Brain microvascular endothelial cell (primary cell): ENCODE results near the gene ZBP1.

Experiments used
- DNase-seq: peaks from one replicate; pipeline ENCODE4 v3.0.0-alpha.2; 2020
- H3K27ac ChIP-seq: fragments of 250-450 bp; sonication (Bioruptor Pico); 2 replicates; pipeline ENCODE4 v1.5.1; 2020; ENCODE audit warnings: mild to moderate bottlenecking, moderate library complexity
- H3K27me3 ChIP-seq: fragments of 250-450 bp; sonication (Bioruptor Pico); replicated peaks from 2 replicates; pipeline ENCODE4 v1.5.1; 2020; ENCODE audit warnings: mild to moderate bottlenecking
- H3K36me3 ChIP-seq: fragments of 250-450 bp; sonication (Bioruptor Pico); replicated peaks from 2 replicates; pipeline ENCODE4 v1.5.1; 2020; ENCODE audit warnings: mild to moderate bottlenecking
- H3K4me3 ChIP-seq: 2 replicates; pipeline ENCODE4 v1.5.1; 2011; ENCODE audit warnings: low read depth, mild to moderate bottlenecking, control low read depth, low read length, moderate library complexity
- in situ Hi-C: cut with HindIII; loops from 2 replicates; pipeline ENCODE4 v1.10.0; 2017; ENCODE audit warnings: low sequenced_read_pairs, low pct_ligation_motif_present
- TF ChIP-seq, protein P1 (sequence below): IDR thresholded peaks from 2 replicates; pipeline ENCODE4 v1.5.1; 2011; ENCODE audit warnings: low read depth, mild to moderate bottlenecking, moderate library complexity, low read length, control low read depth, inconsistent platforms; ENCODE audit errors: missing control alignments

Gene ZBP1

DNA sequence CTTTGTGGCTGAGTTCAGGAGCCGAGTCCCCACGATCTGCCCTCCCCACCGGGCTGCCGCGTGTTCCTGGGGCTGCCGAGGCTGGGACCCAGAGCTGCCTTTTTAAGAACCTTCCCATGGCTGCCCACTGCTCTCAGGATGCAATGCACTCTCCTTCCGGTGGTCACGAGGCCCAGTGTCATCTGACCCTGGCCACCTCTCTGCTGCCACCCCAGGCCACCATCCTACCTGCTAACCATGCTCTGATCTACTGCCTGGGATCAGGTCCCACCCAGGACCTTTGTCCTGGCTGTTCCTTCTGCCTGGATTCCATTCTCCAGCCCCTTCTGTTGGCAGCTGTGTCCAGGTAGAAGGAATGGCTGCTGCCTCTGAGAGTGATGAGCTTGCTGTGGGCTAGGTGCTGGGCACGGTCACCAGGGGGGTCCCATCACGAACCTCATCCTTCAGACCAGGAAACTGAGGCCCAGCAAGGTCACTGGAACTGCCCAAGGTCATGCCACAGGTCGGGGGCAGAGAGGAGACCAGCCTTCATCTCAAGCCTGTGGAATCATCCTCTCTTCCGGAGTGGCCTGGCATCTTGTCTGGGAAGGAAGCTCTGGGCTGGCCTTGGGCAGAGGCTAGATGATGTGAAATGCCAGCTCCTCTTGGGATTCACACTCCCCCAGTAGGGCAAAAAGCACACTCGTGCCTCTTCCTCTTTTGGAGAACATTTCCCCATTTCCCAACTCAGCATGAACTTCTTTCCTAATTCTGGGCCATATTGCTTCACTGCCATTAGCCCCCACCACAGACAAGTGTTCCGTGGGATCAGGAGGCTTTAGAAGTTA lies 38.8 kb downstream of the ZBP1 start:
- H3K36me3 ChIP-seq = no peaks in the 10 kb centered on the region
- H3K4me3 ChIP-seq = no peak overlapping the region
- DNase-seq = no peak
- H3K27me3 ChIP-seq = no peaks in the 10 kb centered on the region
- TF ChIP-seq, protein P1, sequence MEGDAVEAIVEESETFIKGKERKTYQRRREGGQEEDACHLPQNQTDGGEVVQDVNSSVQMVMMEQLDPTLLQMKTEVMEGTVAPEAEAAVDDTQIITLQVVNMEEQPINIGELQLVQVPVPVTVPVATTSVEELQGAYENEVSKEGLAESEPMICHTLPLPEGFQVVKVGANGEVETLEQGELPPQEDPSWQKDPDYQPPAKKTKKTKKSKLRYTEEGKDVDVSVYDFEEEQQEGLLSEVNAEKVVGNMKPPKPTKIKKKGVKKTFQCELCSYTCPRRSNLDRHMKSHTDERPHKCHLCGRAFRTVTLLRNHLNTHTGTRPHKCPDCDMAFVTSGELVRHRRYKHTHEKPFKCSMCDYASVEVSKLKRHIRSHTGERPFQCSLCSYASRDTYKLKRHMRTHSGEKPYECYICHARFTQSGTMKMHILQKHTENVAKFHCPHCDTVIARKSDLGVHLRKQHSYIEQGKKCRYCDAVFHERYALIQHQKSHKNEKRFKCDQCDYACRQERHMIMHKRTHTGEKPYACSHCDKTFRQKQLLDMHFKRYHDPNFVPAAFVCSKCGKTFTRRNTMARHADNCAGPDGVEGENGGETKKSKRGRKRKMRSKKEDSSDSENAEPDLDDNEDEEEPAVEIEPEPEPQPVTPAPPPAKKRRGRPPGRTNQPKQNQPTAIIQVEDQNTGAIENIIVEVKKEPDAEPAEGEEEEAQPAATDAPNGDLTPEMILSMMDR = no peak
- no peak overlapping the region for H3K27ac ChIP-seq
- in situ Hi-C loops = no loop called here

- H3K27me3 ChIP-seq = no peaks in the 10 kb centered on the region
- in situ Hi-C loops = no loop called here
- H3K27ac ChIP-seq = no peak overlapping the region
These were observed 39.6 kb downstream of the ZBP1 start for GRCh38 chr20:57580478-57581201.

GRCh38 chr20:57579898-57580447 lies 40.3 kb downstream of the ZBP1 start:
- TF ChIP-seq, protein P1 = no peak
- H3K27ac ChIP-seq = no peak overlapping the region
- no peaks in the 10 kb centered on the region for H3K36me3 ChIP-seq
- H3K4me3 ChIP-seq = no peak overlapping the region
- in situ Hi-C loops = no loop called here
- no peaks in the 10 kb centered on the region for H3K27me3 ChIP-seq
- DNase-seq = no peak

More at GRCh38 chr20:57580478-57581201, 39.6 kb downstream of the ZBP1 start:
- Histone ChIP-seq H3K4me3 (no peak overlapping the region), H3K36me3 (no peaks in the 10 kb centered on the region)
- DNase-seq = no peak
- TF ChIP-seq, protein P1 = no peak

GRCh38 chr20:57579331-57579897 lies 40.8 kb downstream of the ZBP1 start:
- H3K4me3 ChIP-seq = no peak overlapping the region
- no peak overlapping the region for H3K27ac ChIP-seq
- in situ Hi-C loops = no loop called here
- no peak for DNase-seq
- no peaks in the 10 kb centered on the region for H3K27me3 ChIP-seq
- H3K36me3 ChIP-seq = no peaks in the 10 kb centered on the region
- TF ChIP-seq, protein P1 = no peak

DNA sequence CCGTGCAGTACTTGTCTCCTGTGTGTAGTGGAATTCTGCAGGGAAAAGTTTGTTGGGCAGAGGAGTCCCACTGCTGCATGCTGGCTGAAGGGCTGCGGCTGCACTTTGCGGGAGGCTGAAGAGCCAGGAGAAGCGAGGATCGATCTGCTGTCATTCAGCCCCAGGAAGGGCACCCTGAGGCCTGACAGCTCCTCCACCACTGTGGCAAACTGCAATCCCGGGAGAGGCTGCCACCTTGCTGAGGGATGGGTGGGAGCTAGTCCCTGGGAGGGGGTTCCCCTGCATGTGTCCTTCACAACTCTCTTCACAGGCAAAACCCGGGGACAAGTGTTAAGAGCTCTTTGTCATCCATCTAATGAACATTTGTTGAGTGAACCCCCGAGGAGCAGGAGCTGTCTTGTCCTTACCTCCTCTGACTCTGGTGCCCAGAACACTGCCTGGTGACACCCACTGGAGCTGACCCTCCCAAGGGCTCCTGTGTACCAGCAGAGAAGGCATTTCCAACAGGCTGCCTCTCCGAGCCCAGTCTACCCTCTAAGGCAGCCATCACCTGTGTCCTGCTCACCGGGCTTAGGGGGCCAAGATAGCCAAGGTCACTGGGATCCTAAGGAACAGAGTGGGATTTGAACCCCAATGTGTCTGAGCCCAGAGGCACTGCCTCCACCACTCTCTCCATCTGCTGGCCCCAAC lies 41.6 kb downstream of the ZBP1 start:
- no peak for DNase-seq

More for the DNA sequence above, 41.6 kb downstream of the ZBP1 start:
- no peak overlapping the region for H3K4me3 ChIP-seq
- H3K36me3 ChIP-seq = no peaks in the 10 kb centered on the region
- no peak overlapping the region for H3K27ac ChIP-seq
- in situ Hi-C loops = no loop called here
- TF ChIP-seq, protein P1 = no peak
- H3K27me3 ChIP-seq = no peaks in the 10 kb centered on the region
